Suprapubic skin (tissue), 4 donors: ENCODE measurements around the gene IQGAP2. TPM values are rescaled to one million over a fixed set of nuclear protein-coding genes. Genes with fewer than 3 reads are reported as not detected.

Experiments used
- DNase-seq, 2 donors: peaks; one replicate each; pipeline ENCODE4 v3.0.0-alpha.2; 2019; ENCODE audit warnings: low spot score in 2 of 2
- H3K27ac ChIP-seq: fragments of 200-600 bp; sonication (generic); one replicate; pipeline ENCODE4 v1.5.1; 2019
- H3K27me3 ChIP-seq: fragments of 200-600 bp; sonication (generic); one replicate; pipeline ENCODE4 v1.5.1; 2019
- H3K36me3 ChIP-seq: fragments of 200-600 bp; sonication (generic); one replicate; pipeline ENCODE4 v1.5.1; 2019
- H3K4me1 ChIP-seq: fragments of 200-600 bp; sonication (generic); one replicate; pipeline ENCODE4 v1.5.1; 2019
- H3K4me3 ChIP-seq: fragments of 200-600 bp; sonication (generic); one replicate; pipeline ENCODE4 v1.5.1; 2019; ENCODE audit warnings: mild to moderate bottlenecking
- H3K9me3 ChIP-seq: fragments of 200-600 bp; sonication (generic); one replicate; pipeline ENCODE4 v1.5.1; 2019
- EP300 ChIP-seq: sonication (generic); formaldehyde crosslinking; IDR thresholded peaks from one replicate; pipeline ENCODE4 v1.6.1; 2017; ENCODE audit warnings: antibody characterized with exemption
- POLR2A ChIP-seq, 2 donors: fragments of 450-650 bp; IDR thresholded peaks; one replicate each; pipeline ENCODE4 v1.6.1; 2017; ENCODE audit warnings: antibody characterized with exemption in 2 of 2, mild to moderate bottlenecking in 2 of 2, moderate library complexity in 2 of 2
- POLR2AphosphoS5 ChIP-seq, 3 donors: sonication (generic); formaldehyde crosslinking; IDR thresholded peaks; one replicate each; pipeline ENCODE4 v1.6.1; 2017; ENCODE audit warnings: antibody characterized with exemption in 3 of 3
- WGBS: methylation state at CpG from one replicate; pipeline ENCODE4 v1.1.5; 2018; 5-methylcytosine and 5-hydroxymethylcytosine counted together
- total RNA-seq, 4 donors: library from RNA; depleted of rRNA; stranded (reverse); fragments of >200 nt; gene quantifications; one replicate each; pipeline ENCODE4 v1.1.0, GENCODE V29; 2016
- TF ChIP-seq, protein P1 (sequence below), 2 donors: fragments of 200-600 bp in 1 of 2; fragments of 450-650 bp in 1 of 2; sonication (generic) in 1 of 2; IDR thresholded peaks; one replicate each; pipeline ENCODE4 v1.5.1; 2016 to 2019; ENCODE audit warnings: antibody characterized with exemption in 2 of 2, mild to moderate bottlenecking in 1 of 2, moderate library complexity in 1 of 2

The IQGAP2 gene
- total RNA-seq, 4 donors from 2014 or later = 10.1 to 49.0 (median 12.8) TPM

DNA sequence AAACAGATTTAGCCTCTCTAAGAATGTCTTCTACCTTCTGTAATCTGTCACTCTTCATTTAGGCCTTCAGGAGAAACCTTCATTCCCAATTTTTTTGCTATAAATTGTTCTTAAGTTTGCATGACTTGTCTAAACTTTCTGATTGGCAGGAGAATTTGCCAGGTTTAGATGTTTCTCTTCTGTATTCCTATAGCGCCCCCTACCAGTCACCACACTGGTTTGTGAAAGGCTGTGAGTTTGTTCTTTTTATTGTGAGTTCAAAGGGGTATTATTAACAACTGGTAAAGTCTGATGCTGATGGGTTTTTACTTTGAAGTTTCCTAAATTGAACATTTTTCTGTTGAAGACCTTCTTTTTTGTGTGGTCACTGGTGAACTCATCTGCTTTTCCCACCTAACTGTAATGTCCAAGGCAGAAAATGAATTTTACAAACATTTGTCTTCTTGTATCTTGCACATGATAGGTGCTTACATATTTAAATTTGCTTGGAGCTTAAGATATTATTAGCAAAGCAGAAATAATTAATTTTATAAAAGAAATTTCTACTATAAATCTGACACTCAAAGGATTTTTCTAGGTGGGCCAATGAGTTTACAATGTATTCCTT, 238.5 kb downstream of the IQGAP2 start:
- DNase-seq = peak in 1 of 2 donors; percentile 63
- Histone ChIP-seq H3K36me3 (no peaks in the 10 kb centered on the region), H3K9me3 (no peaks in the 10 kb centered on the region), H3K27ac (no peak overlapping the region), H3K4me1 (no peaks in the 10 kb centered on the region), H3K4me3 (no peak overlapping the region), H3K27me3 (no peaks in the 10 kb centered on the region)
- WGBS = 24% methylated on average over 1 of the region's 1 CpG
- TF ChIP-seq, protein P1, sequence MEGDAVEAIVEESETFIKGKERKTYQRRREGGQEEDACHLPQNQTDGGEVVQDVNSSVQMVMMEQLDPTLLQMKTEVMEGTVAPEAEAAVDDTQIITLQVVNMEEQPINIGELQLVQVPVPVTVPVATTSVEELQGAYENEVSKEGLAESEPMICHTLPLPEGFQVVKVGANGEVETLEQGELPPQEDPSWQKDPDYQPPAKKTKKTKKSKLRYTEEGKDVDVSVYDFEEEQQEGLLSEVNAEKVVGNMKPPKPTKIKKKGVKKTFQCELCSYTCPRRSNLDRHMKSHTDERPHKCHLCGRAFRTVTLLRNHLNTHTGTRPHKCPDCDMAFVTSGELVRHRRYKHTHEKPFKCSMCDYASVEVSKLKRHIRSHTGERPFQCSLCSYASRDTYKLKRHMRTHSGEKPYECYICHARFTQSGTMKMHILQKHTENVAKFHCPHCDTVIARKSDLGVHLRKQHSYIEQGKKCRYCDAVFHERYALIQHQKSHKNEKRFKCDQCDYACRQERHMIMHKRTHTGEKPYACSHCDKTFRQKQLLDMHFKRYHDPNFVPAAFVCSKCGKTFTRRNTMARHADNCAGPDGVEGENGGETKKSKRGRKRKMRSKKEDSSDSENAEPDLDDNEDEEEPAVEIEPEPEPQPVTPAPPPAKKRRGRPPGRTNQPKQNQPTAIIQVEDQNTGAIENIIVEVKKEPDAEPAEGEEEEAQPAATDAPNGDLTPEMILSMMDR (IDR thresholded peaks at IDR 0.05) = peak; percentile 49 to 56
- no peak for TF ChIP-seq POLR2A (IDR thresholded peaks at IDR 0.05)

DNA sequence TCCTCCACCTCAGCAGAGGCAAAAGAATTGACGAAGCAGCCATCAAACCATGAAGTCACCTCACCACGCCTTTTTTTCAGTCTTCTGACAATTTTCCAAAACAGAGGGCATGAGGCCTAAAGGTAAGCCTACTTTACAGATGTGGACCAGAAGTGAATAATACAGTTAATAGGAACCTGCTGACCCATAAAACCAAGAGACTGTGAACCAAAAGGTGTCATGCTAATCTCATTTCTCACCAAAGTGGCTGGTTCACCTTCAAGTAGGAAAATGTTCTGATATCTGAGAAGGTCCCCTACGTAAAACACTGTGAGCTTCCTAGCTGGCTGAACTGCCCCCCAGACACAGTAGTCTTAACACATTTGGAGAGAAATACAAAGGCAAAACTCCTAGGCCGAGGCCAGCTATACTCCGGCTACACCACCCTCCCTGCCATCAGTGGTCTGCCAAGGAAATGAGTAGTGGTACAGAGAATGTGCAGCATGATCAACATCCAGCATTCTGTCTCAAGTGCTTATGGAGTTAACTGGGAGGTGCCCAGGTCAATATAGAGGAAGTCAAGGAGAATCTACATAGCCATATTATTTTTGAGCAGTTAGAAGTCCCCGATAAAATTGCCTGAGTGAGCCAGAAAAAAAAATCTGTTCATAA, 239.4 kb downstream of the IQGAP2 start:
- WGBS = 92% methylated on average over 6 of the region's 6 CpGs
- Histone ChIP-seq H3K36me3 (no peaks in the 10 kb centered on the region), H3K9me3 (no peaks in the 10 kb centered on the region), H3K27ac (no peak overlapping the region), H3K27me3 (no peaks in the 10 kb centered on the region), H3K4me1 (no peaks in the 10 kb centered on the region), H3K4me3 (no peak overlapping the region)
- no peak for DNase-seq
- TF ChIP-seq POLR2AphosphoS5 (IDR thresholded peaks at IDR 0.05) = no peak
- TF ChIP-seq, protein P1 (IDR thresholded peaks at IDR 0.05) = no peak
- TF ChIP-seq POLR2A (IDR thresholded peaks at IDR 0.05) = no peak
- TF ChIP-seq EP300 = no peak

DNA sequence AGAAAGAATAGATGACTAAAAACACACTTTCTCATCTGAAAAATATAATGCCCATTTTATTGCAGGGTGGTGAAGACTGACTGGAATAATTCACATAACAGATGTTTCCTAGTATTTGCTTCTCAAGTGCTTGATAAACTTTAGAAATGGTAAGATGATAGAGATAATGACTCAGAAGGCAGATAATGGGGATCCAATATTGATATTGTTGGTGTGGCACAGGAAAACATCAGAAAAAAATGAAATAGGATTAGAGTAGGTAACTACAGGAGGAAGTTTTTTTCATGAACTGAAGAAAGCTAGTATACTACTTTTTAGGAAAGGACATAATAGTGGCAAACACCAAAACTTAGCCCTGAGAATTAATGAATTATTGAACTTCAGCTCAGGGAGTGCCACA, 240.3 kb downstream of the IQGAP2 start:
- no peak for DNase-seq
- no peak overlapping the region for H3K4me3 ChIP-seq
- H3K9me3 ChIP-seq = no peaks in the 10 kb centered on the region
- H3K27me3 ChIP-seq = no peaks in the 10 kb centered on the region
- H3K36me3 ChIP-seq = no peaks in the 10 kb centered on the region
- TF ChIP-seq POLR2AphosphoS5 (IDR thresholded peaks at IDR 0.05) = no peak
- TF ChIP-seq POLR2A (IDR thresholded peaks at IDR 0.05) = no peak
- no peak for TF ChIP-seq EP300
- TF ChIP-seq, protein P1 (IDR thresholded peaks at IDR 0.05) = no peak
- no peaks in the 10 kb centered on the region for H3K4me1 ChIP-seq
- no peak overlapping the region for H3K27ac ChIP-seq

DNA sequence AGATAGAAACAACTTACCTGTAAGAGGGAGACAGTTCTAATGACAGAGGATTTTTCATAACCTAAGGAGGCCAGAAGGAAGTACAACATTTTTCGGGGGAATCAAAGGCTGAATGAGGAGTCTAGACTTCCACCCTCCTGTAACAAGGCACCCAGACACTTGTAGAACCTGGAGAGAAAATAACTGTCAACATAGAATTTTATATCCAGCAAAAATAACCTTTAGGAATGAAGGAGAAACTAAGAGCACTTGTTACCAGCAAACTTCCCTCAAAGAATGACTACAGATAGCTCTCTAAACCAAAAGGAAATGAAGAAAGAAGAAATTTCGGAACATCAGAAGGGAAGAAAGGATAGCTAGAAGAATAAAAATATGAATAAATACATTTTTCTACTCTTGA, 246.1 kb downstream of the IQGAP2 start:
- TF ChIP-seq EP300 (no peak), POLR2AphosphoS5 (IDR thresholded peaks at IDR 0.05) (no peak), POLR2A (IDR thresholded peaks at IDR 0.05) (no peak)
- TF ChIP-seq, protein P1 (IDR thresholded peaks at IDR 0.05) = no peak
- WGBS = 93% methylated on average over 2 of the region's 2 CpGs
- H3K27me3 ChIP-seq = no peaks in the 10 kb centered on the region

DNA sequence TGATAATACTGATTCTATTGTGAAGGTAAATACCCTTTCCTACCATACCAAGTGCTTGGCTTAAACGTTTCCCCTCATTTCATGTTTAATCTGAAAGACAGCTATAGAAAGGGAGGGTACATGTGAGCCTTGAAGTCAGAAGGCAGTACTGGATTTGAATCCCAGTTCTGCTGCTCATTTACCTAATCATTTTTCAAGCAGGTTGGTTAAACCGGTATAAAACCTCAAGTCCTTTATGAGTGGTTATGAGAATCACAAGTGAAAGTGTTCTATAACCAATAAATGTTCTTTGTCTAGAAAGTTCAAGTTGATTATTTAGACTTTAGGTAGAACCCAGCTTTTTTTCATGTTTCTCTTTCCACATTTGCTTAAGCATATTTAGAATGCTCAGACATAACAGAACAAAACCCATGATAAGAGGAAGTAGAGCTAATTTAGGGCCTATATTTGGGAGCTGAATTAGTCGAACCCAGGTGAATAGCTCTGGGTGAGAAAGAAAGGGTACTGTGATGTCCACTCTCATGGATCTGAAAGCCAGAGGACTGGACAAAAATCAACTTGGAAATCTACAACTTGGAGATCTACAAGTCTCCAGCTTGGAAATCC, 249.8 kb downstream of the IQGAP2 start:
- TF ChIP-seq, protein P1 (IDR thresholded peaks at IDR 0.05) = no peak
- TF ChIP-seq POLR2A (IDR thresholded peaks at IDR 0.05) = no peak
- no peak for TF ChIP-seq EP300
- TF ChIP-seq POLR2AphosphoS5 (IDR thresholded peaks at IDR 0.05) = no peak
- DNase-seq = no peak
- Histone ChIP-seq H3K27me3 (no peaks in the 10 kb centered on the region), H3K4me3 (no peak overlapping the region), H3K36me3 (no peaks in the 10 kb centered on the region), H3K9me3 (peaks cover 8% of the 10 kb centered on the region), H3K27ac (no peak overlapping the region), H3K4me1 (no peaks in the 10 kb centered on the region)
- WGBS = 88% methylated on average over 3 of the region's 3 CpGs

More for the DNA sequence above, 246.1 kb downstream of the IQGAP2 start:
- H3K27ac ChIP-seq = no peak overlapping the region
- H3K4me3 ChIP-seq = no peak overlapping the region
- DNase-seq = no peak
- H3K4me1 ChIP-seq = no peaks in the 10 kb centered on the region
- peaks cover 8% of the 10 kb centered on the region for H3K9me3 ChIP-seq
- H3K36me3 ChIP-seq = no peaks in the 10 kb centered on the region
